Mesenchymal stem cell (in vitro differentiated cells and primary cell): ENCODE measurements around the gene SULF2.

ENCODE experiments used
- DNase-seq: peaks from one replicate; pipeline ENCODE4 v3.0.0-alpha.2; 2013
- H2AFZ ChIP-seq: one replicate; pipeline ENCODE4 v1.6.1; 2013; ENCODE audit warnings: low read depth, mild to moderate bottlenecking, control low read depth, inconsistent platforms, low read length, moderate library complexity
- H2AK5ac ChIP-seq: 2 replicates; pipeline ENCODE4 v1.6.1; 2013; ENCODE audit warnings: low read length, moderate library complexity, mild to moderate bottlenecking, inconsistent platforms; ENCODE audit not compliant: severe bottlenecking
- H2BK120ac ChIP-seq: one replicate; pipeline ENCODE4 v1.6.1; 2013; ENCODE audit warnings: low read depth, mild to moderate bottlenecking, inconsistent platforms, low read length, moderate library complexity
- H2BK12ac ChIP-seq, 2 experiments: one replicate each; pipeline ENCODE4 v1.6.1; 2013; ENCODE audit warnings: inconsistent platforms in 2 of 2, low read length in 2 of 2, mild to moderate bottlenecking in 2 of 2, moderate library complexity in 2 of 2, control low read depth in 1 of 2
- H2BK15ac ChIP-seq: one replicate; pipeline ENCODE4 v1.6.1; 2013; ENCODE audit warnings: mild to moderate bottlenecking, low read depth, inconsistent platforms; ENCODE audit not compliant: poor library complexity, severe bottlenecking
- H2BK5ac ChIP-seq: 2 replicates; pipeline ENCODE4 v1.6.1; 2013; ENCODE audit warnings: low read depth, mild to moderate bottlenecking, low read length, control low read depth, inconsistent platforms; ENCODE audit not compliant: poor library complexity, severe bottlenecking
- H3K14ac ChIP-seq, 2 experiments: one replicate each; pipeline ENCODE4 v1.6.1; 2013; ENCODE audit warnings: inconsistent platforms in 2 of 2, low read length in 2 of 2, control low read depth in 1 of 2, mild to moderate bottlenecking in 1 of 2, moderate library complexity in 1 of 2
- H3K18ac ChIP-seq, 2 experiments: one replicate each; pipeline ENCODE4 v1.6.1; 2013; ENCODE audit warnings: inconsistent platforms in 2 of 2, low read length in 2 of 2, control low read depth in 1 of 2, low read depth in 1 of 2, mild to moderate bottlenecking in 1 of 2
- H3K23ac ChIP-seq, 2 experiments: one replicate each; pipeline ENCODE4 v1.6.1; 2013; ENCODE audit warnings: inconsistent platforms in 2 of 2, low read length in 2 of 2, mild to moderate bottlenecking in 2 of 2, moderate library complexity in 2 of 2, control low read depth in 1 of 2
- H3K27ac ChIP-seq: 2 replicates; pipeline ENCODE4 v1.5.1; 2013; ENCODE audit warnings: mild to moderate bottlenecking, moderate library complexity, low read length, control low read depth, inconsistent platforms; ENCODE audit not compliant: poor library complexity, severe bottlenecking
- H3K27me3 ChIP-seq, 2 experiments: 2 replicates each; pipeline versions ENCODE4 v1.6.1 to v1.7.0; 2013; ENCODE audit warnings: low read length in 2 of 2, mild to moderate bottlenecking in 2 of 2, moderate library complexity in 2 of 2, control low read depth in 1 of 2, inconsistent platforms in 1 of 2; ENCODE audit not compliant: control insufficient read depth in 1 of 2, insufficient read depth in 1 of 2
- H3K36me3 ChIP-seq, 2 experiments: 2 replicates each; pipeline versions ENCODE4 v1.6.1 to v1.7.0; 2013; ENCODE audit warnings: low read length in 2 of 2, control low read depth in 1 of 2, inconsistent platforms in 1 of 2, low read depth in 1 of 2, mild to moderate bottlenecking in 1 of 2; ENCODE audit not compliant: insufficient read depth in 2 of 2, control insufficient read depth in 1 of 2
- H3K4ac ChIP-seq, 2 experiments: one replicate each; pipeline ENCODE4 v1.6.1; 2013; ENCODE audit warnings: inconsistent platforms in 2 of 2, low read length in 2 of 2, mild to moderate bottlenecking in 2 of 2, moderate library complexity in 2 of 2, control low read depth in 1 of 2, low read depth in 1 of 2
- H3K4me1 ChIP-seq: 2 replicates; pipeline ENCODE4 v1.6.1; 2013; ENCODE audit warnings: low read depth, low read length, control low read depth; ENCODE audit not compliant: control insufficient read depth, insufficient read depth
- H3K4me2 ChIP-seq: 2 replicates; pipeline ENCODE4 v1.6.1; 2013; ENCODE audit warnings: low read length, mild to moderate bottlenecking, inconsistent platforms; ENCODE audit not compliant: poor library complexity, severe bottlenecking
- H3K4me3 ChIP-seq, 2 experiments: 2 replicates each; pipeline versions ENCODE4 v1.5.1 to v1.7.0; 2013; ENCODE audit warnings: low read length in 2 of 2, mild to moderate bottlenecking in 2 of 2, control low read depth in 1 of 2, low read depth in 1 of 2; ENCODE audit not compliant: insufficient read depth in 1 of 2
- H3K79me1 ChIP-seq: replicated peaks from 2 replicates; pipeline ENCODE4 v1.6.1; 2013; ENCODE audit warnings: mild to moderate bottlenecking, control low read depth, low read length, inconsistent platforms; ENCODE audit not compliant: poor library complexity, severe bottlenecking
- H3K9ac ChIP-seq: 2 replicates; pipeline ENCODE4 v1.7.0; 2013; ENCODE audit warnings: mild to moderate bottlenecking, low read length, moderate library complexity
- H3K9me3 ChIP-seq: 2 replicates; pipeline ENCODE4 v1.7.0; 2013; ENCODE audit warnings: mild to moderate bottlenecking, low read length; ENCODE audit not compliant: control insufficient read depth
- H4K8ac ChIP-seq: one replicate; pipeline ENCODE4 v1.6.1; 2013; ENCODE audit warnings: inconsistent platforms, mild to moderate bottlenecking, low read length, moderate library complexity
- H4K91ac ChIP-seq: one replicate; pipeline ENCODE4 v1.6.1; 2013; ENCODE audit warnings: mild to moderate bottlenecking, low read length, inconsistent platforms
- WGBS: methylation state at CpG from one replicate; pipeline ENCODE4 v1.1.7; 2013; ENCODE audit warnings: mixed read lengths; 5-methylcytosine and 5-hydroxymethylcytosine counted together

Gene SULF2

GRCh38 chr20:47770935-47771334 lies 14.3 kb downstream of the SULF2 start:
- DNase-seq: no peak
- Histone ChIP-seq H2AK5ac (no peak overlapping the region), H3K27ac (no peak overlapping the region), H3K4me3 (no peak overlapping the region), H2BK12ac (no peak overlapping the region), H3K18ac (no peak overlapping the region), H3K79me1 (peaks cover 11% of the 10 kb centered on the region), H3K27me3 (peaks cover 10 to 29% of the 10 kb centered on the region in 2 experiments), H3K14ac (no peak overlapping the region), H2BK15ac (no peak overlapping the region), H3K4me1 (peaks cover 2% of the 10 kb centered on the region), H3K9ac (no peak overlapping the region), H2BK5ac (no peak overlapping the region), H4K8ac (no peak overlapping the region), H3K4me2 (no peak overlapping the region), H3K4ac (no peak overlapping the region), H2BK120ac (no peak overlapping the region), H3K23ac (no peak overlapping the region), H2AFZ (no peak overlapping the region), H4K91ac (no peak overlapping the region), H3K36me3 (peaks cover 0 to 6% of the 10 kb centered on the region in 2 experiments), H3K9me3 (peaks cover 16% of the 10 kb centered on the region)
- 82% methylated on average over 12 of the region's 12 CpGs for WGBS

- Histone ChIP-seq H2AK5ac (no peak overlapping the region), H3K4me2 (no peak overlapping the region), H3K27me3 (peaks cover 4 to 41% of the 10 kb centered on the region in 2 experiments), H2AFZ (no peak overlapping the region), H3K4me1 (peaks cover 2% of the 10 kb centered on the region), H2BK12ac (no peak overlapping the region), H3K18ac (no peak overlapping the region), H3K79me1 (peaks cover 1% of the 10 kb centered on the region), H3K9ac (no peak overlapping the region), H2BK15ac (no peak overlapping the region), H3K4ac (no peak overlapping the region), H3K14ac (no peak overlapping the region), H3K4me3 (no peak overlapping the region), H3K23ac (no peak overlapping the region), H4K91ac (no peak overlapping the region), H3K36me3 (peaks cover 0 to 13% of the 10 kb centered on the region in 2 experiments), H3K27ac (no peak overlapping the region), H2BK5ac (no peak overlapping the region), H3K9me3 (peaks cover 7% of the 10 kb centered on the region), H2BK120ac (no peak overlapping the region), H4K8ac (no peak overlapping the region)
- 90% methylated on average over 15 of the region's 16 CpGs for WGBS
- no peak for DNase-seq
Measured at GRCh38 chr20:47768016-47768824, 17.1 kb downstream of the SULF2 start.

- Histone ChIP-seq H3K79me1 (peaks cover 1% of the 10 kb centered on the region), H3K9ac (no peak overlapping the region), H3K36me3 (peaks cover 0 to 11% of the 10 kb centered on the region in 2 experiments), H4K8ac (no peak overlapping the region), H3K23ac (no peak overlapping the region), H3K18ac (no peak overlapping the region), H3K9me3 (peaks cover 6% of the 10 kb centered on the region), H3K27ac (no peak overlapping the region), H3K4me1 (peaks cover under 1% of the 10 kb centered on the region), H2BK5ac (no peak overlapping the region), H3K4ac (no peak overlapping the region), H2BK12ac (no peak overlapping the region), H4K91ac (no peak overlapping the region), H3K4me2 (no peak overlapping the region), H3K4me3 (no peak overlapping the region), H3K14ac (no peak overlapping the region), H2BK120ac (no peak overlapping the region), H2AK5ac (no peak overlapping the region), H2AFZ (no peak overlapping the region), H2BK15ac (no peak overlapping the region), H3K27me3 (peaks cover 6 to 62% of the 10 kb centered on the region in 2 experiments)
- WGBS: 45% methylated on average over 4 of the region's 4 CpGs
- peak; percentile 24 for DNase-seq
Measured at GRCh38 chr20:47765691-47766594, 19.3 kb downstream of the SULF2 start.

- 100% methylated on average over 3 of the region's 7 CpGs for WGBS
- Histone ChIP-seq H3K23ac (no peak overlapping the region), H3K9ac (no peak overlapping the region), H3K4ac (no peak overlapping the region), H3K27me3 (peaks cover 12 to 69% of the 10 kb centered on the region in 2 experiments), H2BK15ac (no peak overlapping the region), H3K18ac (no peak overlapping the region), H2BK5ac (no peak overlapping the region), H2BK12ac (no peak overlapping the region), H3K27ac (no peak overlapping the region), H2BK120ac (no peak overlapping the region), H4K8ac (no peak overlapping the region), H3K4me2 (no peak overlapping the region), H3K36me3 (peaks cover 0 to 7% of the 10 kb centered on the region in 2 experiments), H2AK5ac (no peak overlapping the region), H4K91ac (no peak overlapping the region), H3K4me3 (no peak overlapping the region), H3K9me3 (no peaks in the 10 kb centered on the region), H2AFZ (no peak overlapping the region), H3K79me1 (peaks cover 1% of the 10 kb centered on the region), H3K4me1 (no peaks in the 10 kb centered on the region), H3K14ac (no peak overlapping the region)
- DNase-seq: no peak
Measured at GRCh38 chr20:47765271-47765670, 20.0 kb downstream of the SULF2 start.
